HG03342 (cell line): ENCODE measurements around the gene TBATA.
A peak's percentile ranks its signal among the peaks of the same experiment; 100 is the strongest.

Source experiments
- ATAC-seq: cut with Tn5 transposase; IDR thresholded peaks from one replicate; pipeline ENCODE4 v1.9.1; 2021; ENCODE audit warnings: mild to moderate bottlenecking, moderate library complexity; ENCODE audit not compliant: unreplicated experiment

TBATA gene, protein sequence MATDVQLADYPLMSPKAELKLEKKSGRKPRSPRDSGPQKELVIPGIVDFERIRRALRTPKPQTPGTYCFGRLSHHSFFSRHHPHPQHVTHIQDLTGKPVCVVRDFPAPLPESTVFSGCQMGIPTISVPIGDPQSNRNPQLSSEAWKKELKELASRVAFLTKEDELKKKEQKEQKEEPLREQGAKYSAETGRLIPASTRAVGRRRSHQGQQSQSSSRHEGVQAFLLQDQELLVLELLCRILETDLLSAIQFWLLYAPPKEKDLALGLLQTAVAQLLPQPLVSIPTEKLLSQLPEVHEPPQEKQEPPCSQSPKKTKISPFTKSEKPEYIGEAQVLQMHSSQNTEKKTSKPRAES

DNA sequence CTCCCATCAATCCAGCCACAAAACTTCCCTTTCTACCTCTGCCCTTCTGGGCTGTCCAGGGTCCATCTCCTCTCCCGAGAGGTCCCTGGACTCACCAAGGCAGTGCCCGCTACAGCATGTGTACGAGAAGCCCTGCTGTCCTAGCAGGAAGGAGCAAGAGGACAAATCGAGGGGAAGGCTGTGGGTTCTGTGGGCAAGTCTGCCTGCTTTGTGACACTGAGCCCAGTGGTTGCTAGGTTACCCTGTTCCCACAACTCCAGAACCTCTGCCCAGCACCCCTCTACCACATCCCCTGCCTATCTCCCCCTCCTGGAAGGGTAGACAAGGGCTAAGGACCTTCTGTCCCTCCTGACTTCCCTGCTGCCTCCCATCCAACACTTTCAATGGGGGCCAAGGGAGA is at the start of gene TBATA:
Gene TBATA, minus strand, starts transcription at position 188 of the 400 bp plus-strand sequence. CDS start 1,998 bp downstream, outside the sequence.
- no peak for ATAC-seq

DNA sequence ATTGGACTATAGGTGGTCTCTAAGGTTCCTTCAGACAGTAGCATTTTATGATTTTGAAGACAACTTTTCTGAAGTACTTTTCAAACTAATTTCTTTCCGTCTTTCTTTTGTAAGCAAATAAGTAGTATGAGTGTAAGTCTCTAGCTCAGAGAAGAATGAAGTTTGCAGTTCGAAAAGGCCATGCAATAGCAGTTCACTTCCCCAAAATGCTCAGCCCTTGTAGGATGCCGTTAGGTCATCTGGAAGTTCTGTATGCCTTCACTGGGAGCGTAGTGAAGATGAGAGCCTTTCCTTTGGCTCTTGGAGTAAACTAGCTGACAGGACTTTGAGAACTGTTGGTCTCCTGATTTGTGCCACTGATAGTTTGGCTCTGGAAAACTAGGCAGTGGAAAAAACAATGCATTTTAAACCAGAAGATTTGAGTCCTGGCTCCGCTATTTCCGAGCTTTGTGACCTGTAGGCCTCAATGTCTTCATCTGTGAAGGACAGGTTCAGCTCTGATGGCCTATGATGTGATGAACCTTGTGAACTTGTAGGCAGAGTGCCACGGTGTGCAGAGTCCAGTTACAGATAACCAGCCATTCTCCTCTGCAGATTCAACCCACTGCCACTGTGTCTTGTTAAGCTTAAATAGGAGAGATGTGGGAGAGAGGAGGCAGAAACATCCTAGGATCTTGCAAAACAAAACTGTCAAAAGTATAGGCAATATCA is 49.4 kb upstream of the TBATA start:
- ATAC-seq, result no peak

DNA sequence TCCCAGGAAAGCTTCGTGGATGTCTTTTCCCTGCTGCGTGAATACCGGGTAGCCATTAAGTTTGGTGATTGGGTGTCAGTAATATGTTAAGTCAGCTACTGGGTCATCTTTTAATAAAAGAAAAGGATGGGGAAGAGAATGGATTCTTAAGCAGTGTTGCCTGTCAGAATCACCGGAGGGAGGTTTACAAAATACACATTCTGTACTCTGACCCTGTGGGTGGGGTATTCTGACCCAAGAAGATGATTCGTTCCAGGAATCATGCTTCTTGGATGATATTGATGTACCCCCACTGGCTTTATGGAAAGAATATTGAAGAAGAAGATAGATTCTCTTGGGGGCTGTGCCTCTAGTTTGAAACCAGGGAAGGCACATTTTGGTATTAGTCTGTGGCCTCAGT is 48.8 kb upstream of the TBATA start:
- ATAC-seq, result no peak

DNA sequence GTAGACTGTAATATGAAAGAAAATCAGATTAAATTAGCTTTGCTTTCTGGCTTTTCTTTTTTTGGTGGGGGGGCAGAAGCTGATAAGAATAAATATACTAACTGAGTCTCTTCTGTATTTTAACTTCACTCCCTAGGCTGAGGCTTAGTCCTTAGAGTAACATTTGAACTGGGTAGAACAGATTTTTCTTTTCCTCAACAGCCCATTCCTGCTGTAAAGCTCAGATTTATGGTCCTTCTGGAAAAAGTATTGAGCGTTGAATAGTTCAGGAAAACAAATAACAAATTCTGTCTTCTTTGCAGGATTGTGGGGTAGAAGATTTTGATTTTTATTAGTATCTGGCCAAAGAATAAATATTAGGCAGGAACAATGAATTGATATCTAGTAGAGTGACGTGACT is 48.4 kb upstream of the TBATA start:
- ATAC-seq, result no peak

DNA sequence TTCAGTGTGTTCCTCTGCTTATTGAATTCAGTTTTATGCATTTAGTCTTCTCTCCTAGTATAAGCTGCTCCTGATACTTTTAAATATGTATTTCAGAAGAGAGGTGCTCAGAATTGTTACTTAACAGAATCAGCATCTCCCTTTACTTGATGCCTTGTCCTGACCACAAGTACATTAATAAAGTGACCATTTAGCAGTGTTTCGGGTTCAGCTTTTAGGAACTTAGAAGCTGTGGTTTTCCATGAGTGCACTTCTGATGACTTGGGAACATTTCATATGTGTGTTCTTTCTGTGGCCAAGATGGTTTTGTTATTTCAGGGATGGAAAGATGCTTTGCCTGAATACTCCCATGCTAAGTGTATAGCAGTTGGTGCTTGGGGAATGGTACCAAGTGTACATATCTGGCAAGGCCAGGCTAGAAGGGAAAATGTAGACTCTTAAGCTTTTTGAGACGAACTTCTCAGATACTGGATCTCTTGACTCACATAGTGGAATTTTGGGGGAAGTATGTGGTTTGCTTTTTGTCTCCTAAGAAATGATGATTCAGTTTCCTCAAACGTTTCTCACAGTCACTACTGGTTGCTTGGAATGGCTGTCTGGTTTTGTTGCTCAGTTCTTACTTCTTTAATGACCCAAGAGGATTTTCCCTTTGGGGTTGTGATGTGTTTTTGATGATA is 47.8 kb upstream of the TBATA start:
- no peak for ATAC-seq

DNA sequence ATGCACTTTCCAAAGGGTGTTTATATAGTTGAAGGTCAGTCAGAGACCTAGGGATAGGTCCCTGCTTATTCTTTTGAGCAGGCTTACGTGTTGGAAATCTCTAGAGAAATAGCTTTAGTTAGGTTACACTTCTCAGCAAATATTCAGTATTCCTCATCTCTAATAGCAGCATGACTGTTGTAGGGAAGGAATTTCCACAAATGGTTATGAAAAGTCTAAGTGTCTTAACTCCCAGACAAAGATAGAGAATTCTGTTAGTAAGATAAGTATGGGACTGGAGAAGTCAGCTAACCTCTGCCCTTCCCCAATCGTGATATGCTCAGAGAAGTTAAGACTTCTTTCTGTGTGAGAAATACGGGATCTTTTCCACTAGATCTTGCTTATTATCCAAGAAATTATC is 47.0 kb upstream of the TBATA start:
- no peak for ATAC-seq

DNA sequence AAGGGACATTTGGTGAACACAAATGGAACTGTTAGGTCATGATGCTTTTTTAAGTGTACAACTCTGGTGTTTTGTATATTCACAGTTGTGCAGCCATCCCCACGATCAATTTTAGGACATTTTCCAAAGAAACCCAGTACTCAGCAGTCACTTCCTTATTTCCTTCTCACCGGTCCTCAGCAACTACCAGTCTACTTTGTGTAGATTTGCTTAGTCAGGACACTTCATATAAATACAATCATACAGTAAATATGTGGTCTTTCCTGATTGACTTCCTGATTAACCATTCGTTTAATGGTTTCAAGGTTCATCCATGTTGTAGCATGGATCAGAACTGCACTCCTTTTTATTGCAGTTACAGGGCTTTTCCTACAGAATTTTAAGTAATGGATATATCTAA is 45.0 kb upstream of the TBATA start:
- no peak for ATAC-seq

DNA sequence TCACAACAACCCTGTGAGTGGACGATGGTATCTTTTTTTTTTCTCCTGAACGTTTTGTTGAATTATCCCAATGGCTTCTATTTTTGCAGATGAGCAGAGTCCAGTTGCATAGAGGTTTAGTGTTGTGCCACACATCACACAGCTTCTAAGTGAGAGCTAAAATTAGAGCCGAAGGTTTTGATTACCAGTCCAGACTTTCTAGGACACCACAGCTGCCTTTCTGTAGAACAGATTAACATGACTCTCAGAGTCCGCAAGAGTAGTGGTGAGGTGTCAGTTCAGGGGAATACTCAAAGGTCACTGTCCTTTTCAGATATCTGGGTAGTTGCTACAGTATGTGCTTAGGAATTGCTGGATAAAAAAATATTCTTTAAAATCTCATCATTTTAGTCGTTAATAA is 44.4 kb upstream of the TBATA start:
- ATAC-seq, result no peak

DNA sequence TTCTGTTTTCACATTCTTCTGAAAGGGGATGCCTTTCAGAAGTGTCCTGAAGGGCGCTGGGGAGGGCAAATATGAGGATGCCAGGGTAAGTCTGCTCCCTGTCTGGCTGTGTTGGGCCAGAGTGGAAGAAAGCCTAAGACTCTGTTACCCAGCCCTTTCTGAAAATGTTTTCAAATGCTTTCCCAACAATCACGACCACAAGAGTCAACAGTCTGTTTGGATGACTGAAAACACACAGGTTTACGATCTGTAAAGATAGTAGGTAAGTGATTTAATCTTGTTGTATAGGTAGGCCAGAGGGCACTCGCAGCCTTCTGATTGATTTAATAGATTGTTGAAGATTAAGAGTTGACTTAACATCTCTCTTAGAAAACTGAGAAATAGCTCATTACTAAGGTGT is 43.7 kb upstream of the TBATA start:
- no peak for ATAC-seq

DNA sequence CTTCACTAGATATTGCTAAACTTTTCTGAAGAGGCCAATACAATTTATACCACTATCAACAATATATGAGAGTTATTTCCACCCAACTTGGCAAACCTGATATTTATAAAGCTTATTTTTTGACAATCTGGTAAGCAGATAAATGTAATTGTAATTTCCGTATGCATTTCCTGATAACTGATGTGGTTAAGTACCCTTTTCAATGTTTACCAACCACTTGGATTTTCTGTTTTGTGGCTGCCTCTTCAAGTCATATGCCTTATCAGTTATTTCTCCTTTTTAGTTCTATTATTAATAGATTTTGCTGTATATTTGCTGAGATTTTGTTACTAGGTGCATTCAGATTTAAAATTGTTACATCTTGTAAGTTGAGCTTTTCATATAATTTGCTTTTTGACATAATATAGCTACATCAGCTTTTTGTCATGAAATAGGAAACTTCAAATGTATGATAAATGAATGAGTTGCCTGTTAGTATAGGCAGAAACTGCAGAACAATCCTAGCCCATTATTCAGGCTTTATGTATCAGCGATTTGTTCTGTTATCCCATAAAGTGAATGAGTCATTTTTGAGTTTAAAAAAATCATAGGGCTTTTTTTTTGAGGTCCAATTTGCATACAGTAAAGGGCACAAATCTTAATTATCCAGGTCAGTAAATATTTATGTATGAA is 42.0 kb upstream of the TBATA start:
- ATAC-seq, result no peak

DNA sequence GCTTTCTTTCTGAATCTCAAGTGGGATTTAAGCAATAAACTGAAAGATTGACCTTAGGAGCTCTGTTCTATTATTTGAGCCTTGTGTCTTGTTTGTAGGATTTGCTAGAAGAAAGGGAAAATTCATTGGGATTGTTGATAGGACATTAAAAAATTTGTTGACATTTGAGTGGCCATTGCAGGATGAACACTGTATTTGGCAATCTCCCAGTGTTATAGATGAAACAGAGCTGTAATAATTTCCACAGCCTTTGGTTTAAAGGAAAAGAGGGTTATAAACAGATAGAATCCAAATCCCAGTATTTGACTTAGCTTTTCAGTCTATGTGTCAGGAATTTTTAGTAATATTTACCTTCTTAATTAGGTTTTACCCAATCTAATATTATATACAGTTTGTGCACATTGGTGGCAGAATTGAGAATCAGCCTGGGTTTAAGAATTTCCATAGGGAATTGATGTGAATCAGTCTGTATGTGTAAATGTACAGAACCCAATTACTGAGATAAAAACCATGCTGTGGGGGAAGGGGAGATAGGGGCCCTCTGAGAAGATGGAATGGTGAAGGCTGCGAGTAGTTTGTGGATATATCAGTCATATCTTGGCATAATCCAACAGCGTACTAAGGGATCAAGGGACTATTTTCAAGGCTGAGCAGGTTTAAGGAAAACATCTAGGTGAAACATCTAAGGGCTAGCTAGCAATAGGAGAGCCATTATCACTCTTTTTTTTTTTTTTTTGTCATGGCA is 37.1 kb upstream of the TBATA start:
- no peak for ATAC-seq

DNA sequence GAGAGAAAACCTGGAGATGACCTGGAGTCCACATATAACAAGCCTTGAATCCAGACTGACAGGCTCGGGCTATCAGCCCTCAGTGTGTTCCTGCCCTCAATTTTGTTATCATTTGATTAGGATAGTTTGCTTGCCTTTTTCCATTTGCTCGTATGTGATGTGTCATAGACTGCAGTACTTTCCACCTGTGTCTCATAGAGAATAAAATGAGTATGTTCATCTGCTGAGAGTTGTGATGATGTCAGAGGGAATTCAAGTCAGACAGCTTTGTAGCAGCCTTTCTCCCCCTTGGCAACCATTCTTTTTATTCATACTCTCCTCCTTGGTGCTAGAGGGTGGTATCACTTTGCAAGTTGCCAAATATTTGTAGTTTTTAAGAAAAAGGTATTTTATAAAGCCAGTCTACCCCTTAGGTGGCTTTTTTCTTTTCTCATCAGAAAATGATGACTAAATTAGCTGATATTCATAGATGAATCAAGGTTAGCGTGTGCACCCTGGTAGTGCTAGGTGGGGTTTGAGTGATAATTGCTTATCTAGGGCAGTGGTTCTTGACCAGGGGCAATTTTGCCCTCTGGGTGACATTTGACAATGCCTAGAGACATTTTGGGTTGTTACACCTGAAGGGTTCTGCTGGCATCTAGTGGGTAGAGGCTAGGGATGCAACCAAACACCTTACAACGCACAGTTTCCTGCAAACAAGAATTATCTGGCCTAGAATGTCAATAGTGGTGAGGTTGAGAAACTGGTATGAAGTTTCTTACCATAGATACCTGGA is 36.0 kb upstream of the TBATA start:
- no peak for ATAC-seq

DNA sequence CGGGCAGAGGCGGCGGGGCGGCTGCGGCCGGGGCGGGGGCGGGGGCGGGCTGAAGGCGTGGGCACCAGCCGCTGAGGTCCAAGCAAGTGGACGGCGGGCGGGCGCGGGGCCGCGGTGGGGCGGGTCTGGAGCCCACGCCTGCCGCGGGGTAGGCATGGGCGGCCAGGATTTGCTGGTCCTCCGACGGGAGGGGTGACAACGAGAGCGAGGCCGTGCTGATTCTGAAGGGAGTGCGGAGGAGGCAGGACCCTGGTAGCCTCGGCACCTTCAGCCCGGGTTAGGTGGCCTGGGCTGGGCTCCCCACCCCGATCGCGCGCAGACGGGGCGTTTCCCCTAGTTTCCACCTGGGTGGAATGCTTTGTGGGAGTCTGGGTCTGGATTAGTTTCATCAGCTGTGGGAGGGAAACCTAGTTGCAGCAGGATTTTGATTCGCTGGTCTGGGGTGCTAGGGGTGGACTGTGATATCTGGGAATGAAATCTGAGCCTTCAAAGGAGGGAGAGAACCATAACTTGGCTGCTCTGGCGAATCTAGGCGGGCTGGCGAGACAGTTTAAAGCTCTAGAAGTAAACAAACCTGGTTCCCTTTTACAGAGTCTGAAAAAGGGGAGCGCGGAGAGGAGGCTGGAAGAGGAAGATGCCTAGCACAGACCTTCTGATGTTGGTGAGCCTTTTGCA is 31.2 kb upstream of the TBATA start:
- peak; percentile 24 for ATAC-seq

DNA sequence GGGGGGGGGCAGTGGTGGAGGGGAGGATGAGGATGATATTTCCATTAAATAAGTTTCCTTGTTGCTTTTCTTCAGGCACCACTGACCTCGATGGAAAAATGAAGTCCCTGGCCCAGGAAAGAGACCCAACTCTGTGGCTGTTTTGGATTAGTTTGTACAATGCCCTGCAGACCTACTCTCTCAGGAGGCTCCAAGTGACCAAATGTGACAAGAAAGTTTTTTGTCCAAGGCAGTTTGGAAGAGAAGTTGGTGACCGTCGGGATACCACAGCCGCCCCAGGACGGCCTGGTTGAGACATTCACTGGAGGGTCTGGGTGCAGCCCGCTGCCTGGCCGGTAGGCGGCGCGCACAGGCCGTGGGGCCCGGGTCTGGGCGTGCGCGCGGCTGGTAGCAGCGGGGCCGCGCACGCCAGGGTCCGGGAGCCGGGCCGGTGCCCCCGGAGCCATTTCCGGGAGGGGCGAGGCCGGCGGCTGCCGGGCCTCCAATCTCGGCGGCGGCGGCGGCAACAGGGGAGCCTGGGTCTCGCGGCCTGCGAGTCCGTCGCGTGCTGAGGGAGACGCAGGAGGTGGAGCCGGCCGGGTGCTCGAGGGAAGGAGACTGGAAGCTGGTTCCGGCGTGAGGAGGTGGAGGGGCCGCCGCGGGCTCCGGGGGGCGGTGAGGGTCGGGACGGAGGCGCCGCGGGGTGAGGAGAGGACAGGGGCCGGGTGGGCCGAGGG is 30.5 kb upstream of the TBATA start, which contains the start of gene SGPL1:
Gene SGPL1, plus strand, starts transcription at position 445 of the 716 bp plus-strand sequence. CDS start 906 bp downstream, outside the sequence.
- peak; percentile 89 for ATAC-seq

DNA sequence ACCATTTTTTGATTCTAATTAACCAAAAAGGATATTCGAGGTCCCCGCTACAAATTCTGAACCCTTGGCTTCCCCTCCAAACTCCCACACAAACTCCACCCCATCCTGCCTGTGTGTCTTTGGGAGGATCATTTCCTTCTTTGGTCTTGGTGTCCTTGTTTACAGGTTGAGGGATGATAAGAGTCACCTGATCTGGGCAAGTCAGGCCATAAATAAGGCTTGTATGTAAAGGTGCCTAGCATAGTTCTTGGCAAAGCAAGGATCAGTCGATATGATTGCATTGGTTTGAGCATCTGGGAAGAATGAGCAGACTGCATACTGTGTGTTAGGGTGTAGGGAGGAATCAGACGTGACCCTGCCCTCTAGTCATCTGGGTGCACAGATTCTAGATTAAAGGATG is 28.9 kb upstream of the TBATA start:
- ATAC-seq, result no peak

DNA sequence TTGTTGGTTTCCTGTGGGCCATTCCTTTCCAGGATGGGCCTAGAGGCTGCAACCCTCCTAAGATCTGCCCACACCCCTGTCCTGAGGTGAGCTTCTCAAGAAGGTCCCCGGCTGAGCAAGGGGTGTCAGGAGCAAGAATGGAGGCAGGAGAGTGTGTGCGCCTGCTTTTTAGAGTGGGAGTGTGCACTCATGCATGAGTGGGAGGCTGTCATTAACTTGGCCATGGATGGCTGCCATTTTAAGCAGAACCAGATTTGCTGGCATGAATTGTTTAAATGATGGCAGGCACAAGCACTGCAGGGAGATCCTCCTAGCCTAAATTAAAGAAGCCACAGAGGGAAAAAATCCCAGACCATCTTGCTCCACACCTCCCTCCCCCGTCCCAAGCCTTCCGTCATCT is 27.6 kb upstream of the TBATA start:
- no peak for ATAC-seq

DNA sequence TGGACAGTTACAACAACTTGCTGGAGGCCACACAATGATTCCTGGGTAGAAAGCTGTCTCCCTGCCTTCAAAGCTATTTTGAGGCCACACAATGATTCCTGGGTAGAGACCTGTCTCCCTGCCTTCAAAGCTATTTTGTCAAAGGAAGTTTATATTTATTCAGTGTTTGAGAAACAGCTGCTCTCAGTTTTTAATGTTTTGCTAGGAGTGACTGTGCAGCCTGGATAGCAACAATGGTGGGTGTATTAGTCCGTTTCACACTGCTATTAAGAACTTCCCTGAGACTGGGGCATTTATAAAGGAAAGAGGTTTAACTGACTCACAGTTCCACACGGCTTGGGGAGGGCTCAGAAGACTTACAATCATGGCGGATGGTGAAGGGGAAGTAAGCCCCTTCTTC is 26.7 kb upstream of the TBATA start:
- ATAC-seq, result no peak

DNA sequence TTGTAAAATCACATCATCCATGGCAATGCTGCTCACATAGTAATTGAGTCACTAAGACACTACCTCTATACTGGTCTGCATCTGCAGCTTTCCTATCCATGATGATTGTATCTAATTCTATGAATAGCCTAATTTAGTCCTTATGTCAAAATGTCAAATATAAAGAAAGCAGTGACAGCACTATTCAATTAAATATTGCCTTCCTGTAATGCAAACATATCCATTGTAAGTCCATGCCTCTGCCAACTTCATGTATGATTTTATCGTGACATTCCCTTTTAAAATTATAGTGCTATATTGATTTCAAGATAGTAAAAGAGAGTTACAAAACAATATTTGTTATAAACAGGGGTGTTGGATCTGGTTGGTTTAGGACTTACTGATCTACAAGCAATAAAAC is 25.8 kb upstream of the TBATA start:
- no peak for ATAC-seq

DNA sequence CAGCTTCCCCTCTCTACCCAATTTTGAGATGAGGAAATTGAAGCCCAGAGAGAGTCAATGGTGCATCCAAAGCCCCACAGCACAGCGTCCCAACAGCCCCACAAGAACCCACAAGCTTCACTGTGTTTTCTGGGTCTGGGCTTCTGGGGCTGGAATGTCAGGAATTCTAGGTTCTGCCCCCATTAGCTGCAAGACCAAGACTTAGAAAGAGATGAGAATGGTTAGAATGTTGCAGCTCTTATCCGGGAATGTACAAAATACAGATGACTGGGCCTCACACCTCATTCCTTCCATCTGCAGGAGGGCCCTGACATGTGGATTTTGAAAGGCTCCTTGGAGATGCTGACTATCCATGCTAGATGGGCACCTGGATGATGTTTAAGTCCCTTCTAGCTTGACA is 24.5 kb upstream of the TBATA start:
- ATAC-seq, result no peak
